ENCODE measurements around the gene P2RX3.

GRCh38 chr11:57378186-57378585 lies 40.0 kb downstream of the P2RX3 start:
- TF ChIP-seq CTCF (IDR thresholded peaks at IDR 0.05) (no peak), EP300 (IDR thresholded peaks at IDR 0.05) (no peak)

All from ovary (tissue), 3 donors.